ENCODE measurements around the gene SEMA5A. TPM values are rescaled to one million over a fixed set of nuclear protein-coding genes. Genes with fewer than 3 reads are reported as not detected.

Gene SEMA5A
- polyA plus RNA-seq, 1 donor from 2014 or later: 3.2 TPM

DNA sequence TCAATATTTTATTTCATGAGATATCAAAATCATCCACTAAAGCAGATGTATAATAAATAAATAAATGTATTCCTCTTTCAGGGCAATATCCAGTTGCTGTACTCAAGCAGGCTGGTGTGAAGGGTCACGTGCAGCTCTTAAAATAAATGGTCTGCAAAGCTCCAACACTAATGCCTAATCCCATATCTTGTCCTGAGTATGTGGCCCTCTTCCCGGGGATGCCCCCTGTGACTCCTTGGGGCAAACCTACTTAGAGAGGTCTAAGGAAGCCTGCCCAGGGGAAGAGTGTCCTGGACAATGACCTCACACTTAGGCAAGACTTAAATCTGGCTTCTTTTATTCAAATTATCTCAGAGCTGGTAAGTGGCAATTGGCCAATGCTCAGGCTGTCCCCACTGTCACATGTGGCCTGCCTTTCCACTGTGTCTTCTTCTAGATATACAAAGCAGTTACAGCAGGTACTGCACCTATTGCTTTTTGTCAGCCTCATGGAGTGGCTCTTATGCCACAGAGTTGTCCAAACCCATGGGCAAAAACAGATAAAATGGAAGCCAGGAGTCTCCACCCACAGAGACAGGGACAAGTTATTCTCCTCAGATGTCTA lies 55.3 kb downstream of the SEMA5A start:
- TF ChIP-seq POLR2AphosphoS5 (IDR thresholded peaks at IDR 0.05) (no peak), SMC3 (conservative IDR thresholded peaks at IDR 0.05; ENCODE audit: poor library complexity) (no peak), EP300 (conservative IDR thresholded peaks at IDR 0.05; ENCODE audit: poor library complexity, severe bottlenecking) (no peak), EZH2 (IDR thresholded peaks at IDR 0.05; ENCODE audit: borderline replicate concordance, insufficient read depth, low read length, poor library complexity, severe bottlenecking) (no peak), MXI1 (conservative IDR thresholded peaks at IDR 0.05; ENCODE audit: poor library complexity, severe bottlenecking) (no peak), TAF1 (IDR thresholded peaks at IDR 0.05; ENCODE audit: low read depth) (no peak), RAD21 (conservative IDR thresholded peaks at IDR 0.05) (no peak)
- TF ChIP-seq, protein P1, sequence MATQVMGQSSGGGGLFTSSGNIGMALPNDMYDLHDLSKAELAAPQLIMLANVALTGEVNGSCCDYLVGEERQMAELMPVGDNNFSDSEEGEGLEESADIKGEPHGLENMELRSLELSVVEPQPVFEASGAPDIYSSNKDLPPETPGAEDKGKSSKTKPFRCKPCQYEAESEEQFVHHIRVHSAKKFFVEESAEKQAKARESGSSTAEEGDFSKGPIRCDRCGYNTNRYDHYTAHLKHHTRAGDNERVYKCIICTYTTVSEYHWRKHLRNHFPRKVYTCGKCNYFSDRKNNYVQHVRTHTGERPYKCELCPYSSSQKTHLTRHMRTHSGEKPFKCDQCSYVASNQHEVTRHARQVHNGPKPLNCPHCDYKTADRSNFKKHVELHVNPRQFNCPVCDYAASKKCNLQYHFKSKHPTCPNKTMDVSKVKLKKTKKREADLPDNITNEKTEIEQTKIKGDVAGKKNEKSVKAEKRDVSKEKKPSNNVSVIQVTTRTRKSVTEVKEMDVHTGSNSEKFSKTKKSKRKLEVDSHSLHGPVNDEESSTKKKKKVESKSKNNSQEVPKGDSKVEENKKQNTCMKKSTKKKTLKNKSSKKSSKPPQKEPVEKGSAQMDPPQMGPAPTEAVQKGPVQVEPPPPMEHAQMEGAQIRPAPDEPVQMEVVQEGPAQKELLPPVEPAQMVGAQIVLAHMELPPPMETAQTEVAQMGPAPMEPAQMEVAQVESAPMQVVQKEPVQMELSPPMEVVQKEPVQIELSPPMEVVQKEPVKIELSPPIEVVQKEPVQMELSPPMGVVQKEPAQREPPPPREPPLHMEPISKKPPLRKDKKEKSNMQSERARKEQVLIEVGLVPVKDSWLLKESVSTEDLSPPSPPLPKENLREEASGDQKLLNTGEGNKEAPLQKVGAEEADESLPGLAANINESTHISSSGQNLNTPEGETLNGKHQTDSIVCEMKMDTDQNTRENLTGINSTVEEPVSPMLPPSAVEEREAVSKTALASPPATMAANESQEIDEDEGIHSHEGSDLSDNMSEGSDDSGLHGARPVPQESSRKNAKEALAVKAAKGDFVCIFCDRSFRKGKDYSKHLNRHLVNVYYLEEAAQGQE (IDR thresholded peaks at IDR 0.05; ENCODE audit: borderline replicate concordance): no peak
- TF ChIP-seq, protein P2, sequence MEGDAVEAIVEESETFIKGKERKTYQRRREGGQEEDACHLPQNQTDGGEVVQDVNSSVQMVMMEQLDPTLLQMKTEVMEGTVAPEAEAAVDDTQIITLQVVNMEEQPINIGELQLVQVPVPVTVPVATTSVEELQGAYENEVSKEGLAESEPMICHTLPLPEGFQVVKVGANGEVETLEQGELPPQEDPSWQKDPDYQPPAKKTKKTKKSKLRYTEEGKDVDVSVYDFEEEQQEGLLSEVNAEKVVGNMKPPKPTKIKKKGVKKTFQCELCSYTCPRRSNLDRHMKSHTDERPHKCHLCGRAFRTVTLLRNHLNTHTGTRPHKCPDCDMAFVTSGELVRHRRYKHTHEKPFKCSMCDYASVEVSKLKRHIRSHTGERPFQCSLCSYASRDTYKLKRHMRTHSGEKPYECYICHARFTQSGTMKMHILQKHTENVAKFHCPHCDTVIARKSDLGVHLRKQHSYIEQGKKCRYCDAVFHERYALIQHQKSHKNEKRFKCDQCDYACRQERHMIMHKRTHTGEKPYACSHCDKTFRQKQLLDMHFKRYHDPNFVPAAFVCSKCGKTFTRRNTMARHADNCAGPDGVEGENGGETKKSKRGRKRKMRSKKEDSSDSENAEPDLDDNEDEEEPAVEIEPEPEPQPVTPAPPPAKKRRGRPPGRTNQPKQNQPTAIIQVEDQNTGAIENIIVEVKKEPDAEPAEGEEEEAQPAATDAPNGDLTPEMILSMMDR (IDR thresholded peaks at IDR 0.05; ENCODE audit: poor library complexity, severe bottlenecking): no peak
- H2AFZ ChIP-seq (ENCODE audit: low read depth, low read length): no peak overlapping the region
- no peaks in the 10 kb centered on the region for H3K27me3 ChIP-seq (ENCODE audit: insufficient read depth, low read depth, low read length)

DNA sequence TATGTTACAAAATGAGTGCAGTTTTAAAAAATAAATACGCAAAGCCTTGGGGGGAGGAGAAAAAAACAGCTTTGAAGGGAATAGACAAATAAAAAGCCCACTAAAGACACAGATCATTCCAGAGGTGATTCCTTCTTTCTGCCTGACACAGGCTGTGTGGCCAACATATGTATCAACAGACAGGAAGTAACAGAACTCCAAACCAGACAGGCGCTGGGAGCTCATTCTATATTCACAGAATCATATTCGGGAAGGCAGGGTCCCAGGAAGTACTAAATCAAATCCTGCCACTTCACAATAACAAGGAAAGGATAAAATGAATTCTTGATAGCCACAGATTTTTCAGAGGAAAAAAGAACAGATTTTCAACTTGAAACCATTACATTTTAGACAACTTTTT lies 62.1 kb downstream of the SEMA5A start:
- Histone ChIP-seq H3K79me2 (replicated peaks; ENCODE audit: insufficient read depth, low read length) (no peaks in the 10 kb centered on the region), H2AFZ (ENCODE audit: low read depth, low read length) (no peak overlapping the region), H4K20me1 (ENCODE audit: insufficient read depth) (no peaks in the 10 kb centered on the region), H3K9me3 (ENCODE audit: low read length) (no peaks in the 10 kb centered on the region), H3K9me2 (ENCODE audit: insufficient read depth, low read length) (no peaks in the 10 kb centered on the region), H3K9ac (ENCODE audit: low read length) (no peak overlapping the region), H3K4me3 (ENCODE audit: low read length) (no peak overlapping the region), H3F3A (ENCODE audit: insufficient read depth, low read length, poor library complexity, severe bottlenecking) (no peaks in the 10 kb centered on the region), H3K36me3 (ENCODE audit: insufficient read depth, low read length) (no peaks in the 10 kb centered on the region), H3K27ac (ENCODE audit: low read length) (no peak overlapping the region), H3K4me2 (ENCODE audit: low read length) (no peak overlapping the region), H3K27me3 (ENCODE audit: insufficient read depth, low read depth, low read length) (no peaks in the 10 kb centered on the region)
- TF ChIP-seq POLR2AphosphoS5 (IDR thresholded peaks at IDR 0.05) (no peak), MXI1 (conservative IDR thresholded peaks at IDR 0.05; ENCODE audit: poor library complexity, severe bottlenecking) (no peak)

More for the DNA sequence above, 55.3 kb downstream of the SEMA5A start:
- Histone ChIP-seq H3F3A (ENCODE audit: insufficient read depth, low read length, poor library complexity, severe bottlenecking) (no peaks in the 10 kb centered on the region), H3K9me2 (ENCODE audit: insufficient read depth, low read length) (no peaks in the 10 kb centered on the region), H3K9ac (ENCODE audit: low read length) (no peak overlapping the region), H4K20me1 (ENCODE audit: insufficient read depth) (no peaks in the 10 kb centered on the region), H3K36me3 (ENCODE audit: insufficient read depth, low read length) (no peaks in the 10 kb centered on the region), H3K4me2 (ENCODE audit: low read length) (no peak overlapping the region), H3K9me3 (ENCODE audit: low read length) (no peaks in the 10 kb centered on the region), H3K79me2 (replicated peaks; ENCODE audit: insufficient read depth, low read length) (no peaks in the 10 kb centered on the region), H3K27ac (ENCODE audit: low read length) (no peak overlapping the region), H3K4me3 (ENCODE audit: low read length) (no peak overlapping the region)
